GM19193 (cell line): ENCODE measurements around the gene DOCK3.

Source experiments
- POLR2A ChIP-seq: IDR thresholded peaks from 4 replicates; pipeline ENCODE4 v1.6.1; 2011; ENCODE audit not compliant: insufficient read depth, insufficient read length; ENCODE audit errors: extremely low read depth

DOCK3 gene

DNA sequence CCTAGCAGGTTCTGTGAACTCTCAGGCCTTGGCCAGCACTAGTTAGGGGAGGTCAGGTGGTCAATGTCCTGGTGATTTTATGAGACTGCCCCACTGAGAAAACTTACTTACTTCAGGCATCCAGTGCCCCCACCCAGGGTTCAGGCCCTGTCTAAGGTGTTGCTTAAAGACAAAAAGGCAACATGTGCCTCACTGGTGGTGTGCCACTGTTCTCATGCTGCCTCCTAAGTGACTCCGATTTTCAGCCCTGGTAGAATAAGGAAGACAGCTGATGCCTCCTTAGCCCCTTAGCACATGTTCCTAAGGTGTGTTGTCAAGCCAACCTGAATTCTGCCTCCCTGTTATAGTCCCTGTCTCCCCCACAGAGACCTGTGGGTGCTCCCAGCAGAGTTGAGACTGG lies 721.7 kb downstream of the DOCK3 start:
- TF ChIP-seq POLR2A: no peak

DNA sequence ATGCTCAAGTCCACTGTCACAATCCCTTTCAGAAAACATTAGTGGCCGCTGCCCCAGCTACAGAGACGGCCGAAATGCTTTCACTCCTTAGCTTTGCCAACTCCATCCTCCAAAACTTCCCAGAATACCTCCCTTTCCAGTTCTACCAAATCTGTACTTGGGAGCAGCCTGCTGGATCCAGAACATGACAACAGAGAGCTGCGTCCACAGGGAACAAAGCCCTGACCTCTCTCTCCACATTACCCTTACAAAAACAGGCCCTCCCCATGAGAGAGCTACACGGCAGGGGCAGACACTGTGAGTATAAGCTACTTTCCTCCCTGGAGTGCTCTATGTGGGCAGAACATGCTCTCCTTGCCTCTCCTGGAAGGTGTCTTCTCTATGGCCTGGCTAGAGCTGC lies 722.7 kb downstream of the DOCK3 start:
- no peak for TF ChIP-seq POLR2A

DNA sequence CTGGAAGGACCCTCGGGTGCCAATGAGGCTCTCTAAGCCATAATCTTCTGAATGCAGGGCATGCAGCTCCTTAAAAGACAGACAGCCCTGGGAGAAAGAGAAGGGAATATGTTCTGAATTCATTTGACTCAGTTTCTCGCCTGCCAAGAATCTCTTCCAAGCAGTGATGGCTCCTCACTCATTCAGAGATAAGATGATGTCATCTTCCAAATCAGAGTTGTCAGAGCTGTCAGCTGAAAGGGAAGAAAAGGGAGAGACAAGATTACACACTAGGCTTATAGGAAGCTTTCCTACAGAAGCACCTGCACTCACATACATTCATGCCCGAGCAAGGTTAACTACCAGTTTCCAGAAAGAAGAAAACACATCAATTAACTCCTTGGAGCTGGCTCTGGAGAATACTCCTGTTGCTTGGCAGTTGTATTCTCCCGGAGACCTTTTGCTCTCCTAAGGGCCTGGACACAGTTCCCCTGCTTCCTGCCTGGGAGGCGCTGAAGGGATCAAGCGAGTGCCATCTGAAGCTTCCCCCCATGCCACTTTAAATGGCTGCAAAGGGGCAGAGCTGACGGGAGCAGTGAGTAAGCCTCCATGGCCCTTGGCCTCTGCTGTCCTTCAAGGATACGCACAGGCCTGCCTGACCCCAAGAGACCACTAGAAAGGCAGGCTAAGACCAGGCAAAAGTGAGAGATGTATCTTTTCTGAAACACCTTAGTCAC lies 724.0 kb downstream of the DOCK3 start:
- TF ChIP-seq POLR2A: no peak

DNA sequence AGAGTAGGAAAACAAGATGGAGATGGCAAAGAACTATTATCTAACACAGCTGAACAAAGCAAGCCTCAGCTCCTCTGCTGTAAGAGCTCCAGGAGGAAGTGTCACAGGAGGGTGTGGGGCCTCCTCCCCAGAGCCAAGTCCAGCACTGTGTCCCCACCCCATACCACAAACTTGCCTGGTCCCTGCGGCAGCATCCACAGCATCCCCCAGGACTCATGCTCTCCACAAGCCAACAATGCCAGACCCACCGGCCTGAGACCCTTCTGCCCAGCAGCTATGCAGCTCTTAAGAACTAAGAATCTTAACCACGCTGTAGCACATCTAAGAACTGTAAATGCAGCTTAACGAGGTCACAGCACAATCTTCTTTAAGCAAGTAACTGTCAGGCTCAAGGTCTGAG lies 725.4 kb downstream of the DOCK3 start:
- no peak for TF ChIP-seq POLR2A

DNA sequence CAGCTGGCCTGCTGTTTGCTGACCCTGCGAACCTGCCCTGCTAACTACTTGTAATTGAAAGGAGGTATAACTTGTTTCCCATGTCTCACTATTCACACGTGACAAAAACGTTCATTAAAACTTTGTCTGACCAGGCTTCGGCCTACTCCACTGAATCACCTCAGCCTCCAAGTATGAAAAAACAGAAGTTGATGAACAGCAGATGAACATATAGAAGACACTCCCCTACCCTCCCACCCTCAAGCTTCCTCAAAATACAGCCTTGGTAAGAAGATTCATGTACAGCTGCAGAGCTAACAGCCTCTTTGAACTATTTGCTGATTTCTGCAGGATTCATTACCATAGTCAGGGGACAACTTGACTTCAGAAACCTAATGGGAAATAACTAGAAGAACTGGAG lies 727.0 kb downstream of the DOCK3 start:
- no peak for TF ChIP-seq POLR2A

DNA sequence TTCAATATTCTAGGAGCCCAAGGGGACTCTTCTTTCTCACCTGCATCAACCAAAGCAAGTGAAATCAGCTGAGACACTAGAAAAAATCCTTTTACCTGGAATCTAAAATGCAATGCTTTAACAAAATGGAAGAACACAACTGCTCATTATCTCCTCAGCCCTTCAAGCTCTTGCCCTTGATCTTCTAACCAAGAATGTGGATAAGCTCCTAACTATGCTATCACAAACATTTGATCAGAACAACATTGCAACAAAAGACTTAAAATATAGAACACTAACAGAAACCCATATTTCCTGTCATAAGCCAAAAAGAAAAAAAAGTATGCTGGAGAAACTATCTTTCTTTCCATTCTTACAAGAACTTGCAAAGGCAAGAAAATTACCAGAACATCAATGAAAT lies 728.9 kb downstream of the DOCK3 start:
- TF ChIP-seq POLR2A: no peak

DNA sequence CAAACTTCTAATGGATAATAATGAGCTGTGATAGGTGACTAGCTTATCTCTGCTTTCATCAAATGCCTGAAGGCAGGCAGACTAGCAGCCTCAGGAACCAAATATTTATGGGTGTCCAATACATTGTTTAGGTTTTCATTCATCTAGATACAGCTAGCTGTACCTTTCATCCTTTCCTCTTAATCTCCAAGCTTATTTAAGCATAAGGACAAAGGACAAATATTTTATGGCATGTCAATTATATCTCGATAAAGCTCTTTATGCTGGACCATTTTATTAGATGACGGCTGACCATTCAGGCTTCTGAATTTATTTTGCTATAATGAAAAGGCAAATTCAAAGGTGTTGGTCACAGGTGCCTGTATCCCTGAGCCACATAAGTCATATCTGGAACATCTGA lies 733.3 kb downstream of the DOCK3 start:
- TF ChIP-seq POLR2A: no peak

DNA sequence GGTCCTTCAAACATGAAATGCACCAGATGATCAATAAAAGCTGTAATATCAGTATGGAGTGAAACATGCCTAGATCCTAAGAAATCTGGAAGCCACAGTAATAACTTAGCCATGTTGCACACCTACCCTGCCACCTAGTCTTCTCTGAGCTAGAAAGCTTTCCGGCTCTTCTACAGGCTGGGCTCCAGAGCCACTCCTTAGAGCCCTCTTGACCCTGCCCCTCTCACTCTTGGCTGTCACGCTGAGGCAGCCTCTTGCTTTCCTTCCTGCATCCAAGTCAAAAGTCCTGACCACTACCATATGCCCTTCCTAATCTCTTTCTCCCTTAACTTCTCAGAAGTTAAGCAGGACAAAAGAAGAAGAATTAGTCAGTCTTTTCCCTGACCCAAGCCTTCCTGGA lies 734.1 kb downstream of the DOCK3 start:
- no peak for TF ChIP-seq POLR2A

DNA sequence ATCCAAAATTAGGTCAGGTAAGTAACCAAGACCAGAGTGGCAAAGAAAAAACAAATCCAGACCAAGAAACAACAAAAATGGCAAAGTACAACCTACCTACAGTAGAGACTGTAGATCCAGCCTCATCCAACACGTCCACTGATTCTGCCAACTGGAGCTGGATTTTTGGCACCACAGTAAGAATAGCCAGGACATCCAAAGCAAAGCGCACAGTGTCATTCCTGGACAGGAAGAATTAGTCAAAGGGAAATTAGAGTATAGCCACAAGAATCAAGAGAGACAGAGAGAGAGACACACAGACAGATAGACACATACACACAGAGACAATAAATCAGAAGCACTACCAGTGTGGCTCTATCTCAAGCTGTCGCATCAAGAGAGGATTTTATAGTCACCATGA lies 747.5 kb downstream of the DOCK3 start:
- no peak for TF ChIP-seq POLR2A

DNA sequence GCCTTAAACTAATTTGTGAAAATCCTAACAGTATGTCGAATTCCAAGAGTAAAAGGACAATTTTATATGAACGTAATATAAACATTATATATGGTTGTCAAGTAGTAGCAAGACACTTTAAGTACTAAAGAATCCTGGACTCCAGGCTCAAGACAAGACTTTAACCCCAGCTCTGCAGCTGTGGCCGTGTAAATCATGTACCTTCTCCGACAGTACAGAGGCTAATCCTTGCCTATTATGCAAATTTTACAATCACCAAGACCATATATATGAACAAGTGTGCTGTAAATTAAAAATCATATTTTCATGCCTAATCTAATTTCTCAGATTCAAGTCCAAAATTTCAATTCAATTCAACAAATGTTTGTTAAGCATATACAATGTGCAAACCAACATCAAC lies 752.2 kb downstream of the DOCK3 start:
- no peak for TF ChIP-seq POLR2A

DNA sequence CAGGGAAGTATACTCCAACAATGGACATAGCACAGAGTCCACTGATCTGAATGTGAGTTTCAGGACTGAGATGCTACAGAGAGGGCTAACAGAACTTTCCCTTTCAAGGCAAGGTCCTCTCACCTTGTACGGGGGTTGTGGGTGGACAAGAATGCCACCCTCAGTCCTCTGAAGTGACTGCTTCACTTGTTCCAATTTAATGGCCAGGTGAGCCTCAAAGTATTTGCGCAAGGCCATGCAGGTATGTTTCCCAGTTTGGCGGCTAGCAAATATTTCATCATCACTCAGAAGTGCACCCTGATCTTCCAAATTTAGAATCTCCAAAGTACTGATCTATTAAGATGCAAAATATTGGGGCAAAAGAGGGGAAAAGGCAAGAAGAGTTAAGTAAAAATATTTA lies 754.4 kb downstream of the DOCK3 start:
- no peak for TF ChIP-seq POLR2A
